ENCODE measurements around the gene EPB41L1.
A peak's percentile ranks its signal among the peaks of the same experiment; 100 is the strongest.

Gene EPB41L1

DNA sequence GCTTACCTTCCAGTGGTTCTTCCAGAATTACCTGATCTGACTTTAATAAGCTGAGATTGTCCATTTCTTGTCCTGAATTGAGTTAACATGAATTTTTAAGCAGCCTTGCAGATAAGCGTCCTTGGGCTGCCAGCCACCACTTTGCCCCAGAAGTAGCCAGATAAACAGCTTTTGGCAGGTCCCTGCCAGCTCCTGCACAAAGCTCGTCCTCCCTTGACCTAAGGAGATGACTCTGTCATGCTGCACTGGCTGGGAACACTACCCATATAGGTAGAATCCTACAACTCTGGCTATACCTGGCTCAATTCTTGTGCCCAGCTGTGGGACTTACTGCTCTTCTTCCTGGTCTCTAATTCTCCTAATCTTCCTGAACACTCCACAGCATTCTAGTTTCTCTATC lies 42.1 kb downstream of the EPB41L1 start:
- H3K9me3 ChIP-seq, result no peaks in the 10 kb centered on the region
- TF ChIP-seq, protein P1, sequence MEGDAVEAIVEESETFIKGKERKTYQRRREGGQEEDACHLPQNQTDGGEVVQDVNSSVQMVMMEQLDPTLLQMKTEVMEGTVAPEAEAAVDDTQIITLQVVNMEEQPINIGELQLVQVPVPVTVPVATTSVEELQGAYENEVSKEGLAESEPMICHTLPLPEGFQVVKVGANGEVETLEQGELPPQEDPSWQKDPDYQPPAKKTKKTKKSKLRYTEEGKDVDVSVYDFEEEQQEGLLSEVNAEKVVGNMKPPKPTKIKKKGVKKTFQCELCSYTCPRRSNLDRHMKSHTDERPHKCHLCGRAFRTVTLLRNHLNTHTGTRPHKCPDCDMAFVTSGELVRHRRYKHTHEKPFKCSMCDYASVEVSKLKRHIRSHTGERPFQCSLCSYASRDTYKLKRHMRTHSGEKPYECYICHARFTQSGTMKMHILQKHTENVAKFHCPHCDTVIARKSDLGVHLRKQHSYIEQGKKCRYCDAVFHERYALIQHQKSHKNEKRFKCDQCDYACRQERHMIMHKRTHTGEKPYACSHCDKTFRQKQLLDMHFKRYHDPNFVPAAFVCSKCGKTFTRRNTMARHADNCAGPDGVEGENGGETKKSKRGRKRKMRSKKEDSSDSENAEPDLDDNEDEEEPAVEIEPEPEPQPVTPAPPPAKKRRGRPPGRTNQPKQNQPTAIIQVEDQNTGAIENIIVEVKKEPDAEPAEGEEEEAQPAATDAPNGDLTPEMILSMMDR (IDR thresholded peaks at IDR 0.05), result no peak
- no peak overlapping the region for H3K27ac ChIP-seq
- H3K4me3 ChIP-seq, result no peak overlapping the region
- no peaks in the 10 kb centered on the region for H3K27me3 ChIP-seq
- peaks cover 0 to 97% (median 45%) of the 10 kb centered on the region in 3 donors for H3K36me3 ChIP-seq
- intact Hi-C loops (cut with DNase I; ENCODE audit: low total_unique reads), result loop anchor here (5.0 kb wide), 1 partner anchor 199 kb away; no protein-coding TSS in a partner anchor
- no peak for DNase-seq
- no peaks in the 10 kb centered on the region for H3K4me1 ChIP-seq

DNA sequence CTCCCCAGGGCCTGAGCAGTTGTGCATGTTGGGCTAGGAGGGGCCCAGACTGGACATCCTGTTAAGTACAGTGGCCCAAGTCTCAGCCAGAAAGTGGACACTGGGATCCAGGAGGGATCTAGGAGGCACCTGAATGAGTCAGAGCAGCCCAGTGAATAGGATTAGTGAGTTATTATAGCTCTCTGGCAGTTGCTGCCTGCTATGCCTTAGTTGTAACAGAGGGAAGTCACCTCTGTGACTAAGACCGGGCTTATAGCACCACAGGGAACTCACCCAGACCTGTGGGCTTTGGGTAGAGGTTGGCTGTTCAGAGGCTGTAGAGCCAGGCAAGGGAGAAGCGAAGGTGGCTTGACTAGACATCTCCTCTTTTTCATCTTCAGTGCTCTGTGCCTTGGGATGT lies 42.7 kb downstream of the EPB41L1 start:
- H3K4me3 ChIP-seq, result no peak overlapping the region
- no peaks in the 10 kb centered on the region for H3K27me3 ChIP-seq
- peaks cover 0 to 97% (median 45%) of the 10 kb centered on the region in 3 donors for H3K36me3 ChIP-seq
- H3K9me3 ChIP-seq, result no peaks in the 10 kb centered on the region
- TF ChIP-seq, protein P1 (IDR thresholded peaks at IDR 0.05), result no peak
- no peak for DNase-seq
- H3K4me1 ChIP-seq, result no peaks in the 10 kb centered on the region
- intact Hi-C loops (cut with DNase I; ENCODE audit: low total_unique reads), result loop anchor here (5.0 kb wide), 1 partner anchor 200 kb away; no protein-coding TSS in a partner anchor
- no peak overlapping the region for H3K27ac ChIP-seq

DNA sequence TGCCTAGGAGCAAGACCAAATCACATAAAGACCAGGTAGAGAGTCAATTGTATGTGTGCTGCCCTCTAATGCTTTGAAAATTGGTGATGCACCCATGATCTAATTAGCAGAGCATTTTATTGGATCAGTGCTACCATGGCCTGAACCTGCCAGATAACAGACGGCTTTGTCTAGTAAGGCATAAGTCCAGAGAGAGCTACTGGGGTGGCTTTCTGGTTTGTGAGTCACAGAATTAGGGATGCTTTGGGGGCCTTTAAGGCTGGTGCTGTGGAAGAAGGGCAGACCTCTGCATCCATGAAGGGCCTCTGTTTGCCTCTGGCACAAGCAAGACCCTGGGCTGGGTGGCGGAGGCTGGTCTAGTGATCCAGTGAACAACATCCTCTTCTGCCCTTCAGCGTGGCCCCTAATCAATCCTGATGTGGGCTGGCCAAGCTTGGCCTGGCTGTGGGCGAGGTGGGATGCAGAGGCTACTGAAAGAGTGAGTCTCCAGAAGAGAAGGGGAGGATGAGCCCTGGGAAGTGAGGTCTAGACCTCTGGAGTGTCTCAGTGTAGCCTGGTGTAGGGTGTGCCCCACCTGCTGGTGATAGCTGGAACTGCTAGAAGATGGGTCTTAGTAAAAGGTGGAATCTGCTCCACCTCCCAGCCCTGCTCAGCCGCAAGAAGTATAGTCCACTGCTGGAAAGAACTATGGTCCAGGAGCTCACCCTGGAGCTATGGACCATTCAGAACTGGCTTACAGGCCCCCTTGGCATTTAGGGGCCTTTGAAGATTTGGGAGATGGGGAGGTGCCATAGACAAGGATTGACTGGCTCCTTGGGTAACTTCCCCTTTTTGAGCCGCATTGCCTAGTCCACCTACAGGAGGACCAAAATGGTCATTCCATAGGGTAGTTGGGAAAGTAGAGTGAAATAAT lies 45.1 kb downstream of the EPB41L1 start:
- Histone ChIP-seq H3K36me3 (peaks cover 0 to 89% (median 37%) of the 10 kb centered on the region in 3 donors), H3K9me3 (no peaks in the 10 kb centered on the region), H3K27me3 (no peaks in the 10 kb centered on the region), H3K4me1 (no peaks in the 10 kb centered on the region), H3K27ac (no peak overlapping the region), H3K4me3 (no peak overlapping the region)
- peak; percentile 80 to 85 for DNase-seq
- intact Hi-C loops (cut with DNase I; ENCODE audit: low total_unique reads), result loop anchor here (2.0 to 5.0 kb wide), 3 partner anchors 45 to 238 kb away; partner anchors contain the start of gene EPB41L1
- TF ChIP-seq, protein P1 (IDR thresholded peaks at IDR 0.05), result peak; percentile 84 to 93

DNA sequence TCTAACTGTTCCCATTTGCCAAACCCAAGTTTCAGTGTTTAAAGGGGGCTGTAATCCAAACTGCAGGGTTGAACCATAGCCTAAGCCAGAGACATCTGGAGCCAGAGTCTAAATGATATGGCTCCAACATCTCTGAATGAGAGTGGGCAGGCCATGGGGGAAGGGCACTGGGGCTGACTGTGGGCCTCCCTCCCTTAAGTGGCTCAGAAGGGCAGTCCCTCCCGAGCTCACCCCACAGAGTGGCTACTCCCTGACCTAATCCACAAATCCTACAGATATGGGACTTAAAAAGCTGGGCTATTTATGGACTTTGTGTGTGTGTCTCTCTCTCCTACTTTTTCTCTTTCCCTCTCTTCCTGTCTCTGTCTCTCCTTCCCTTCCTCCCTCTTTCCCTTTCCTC lies 45.9 kb downstream of the EPB41L1 start:
- Histone ChIP-seq H3K4me1 (no peaks in the 10 kb centered on the region), H3K4me3 (no peak overlapping the region), H3K9me3 (no peaks in the 10 kb centered on the region), H3K36me3 (peaks cover 0 to 89% (median 33%) of the 10 kb centered on the region in 3 donors), H3K27ac (no peak overlapping the region), H3K27me3 (no peaks in the 10 kb centered on the region)
- DNase-seq, result no peak
- TF ChIP-seq, protein P1 (IDR thresholded peaks at IDR 0.05), result no peak
- intact Hi-C loops (cut with DNase I; ENCODE audit: low total_unique reads), result loop anchor here (2.0 to 5.0 kb wide), 2 partner anchors 46 to 237 kb away; partner anchors contain the start of gene EPB41L1

DNA sequence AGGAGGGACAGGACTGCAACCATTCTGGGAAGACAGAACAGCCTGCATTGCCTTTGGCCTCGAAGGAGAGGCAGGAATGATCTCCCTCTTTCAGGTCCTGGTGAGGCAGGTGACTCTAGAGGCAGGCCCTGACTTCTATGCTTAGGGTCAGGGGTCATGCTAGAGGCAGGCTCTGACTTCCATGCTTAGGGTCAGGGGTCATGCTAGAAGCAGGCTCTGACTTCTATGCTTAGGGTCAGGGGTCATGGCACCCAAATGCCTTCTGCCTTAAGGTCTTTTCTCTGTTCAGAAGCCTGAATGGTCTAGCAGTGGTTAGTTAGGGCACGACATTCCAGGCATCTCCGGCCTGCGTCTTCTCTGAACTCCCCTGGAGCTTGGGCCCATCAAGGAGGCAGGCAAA lies 46.7 kb downstream of the EPB41L1 start:
- intact Hi-C loops (cut with DNase I; ENCODE audit: low total_unique reads), result loop anchor here (2.0 to 5.0 kb wide), 2 partner anchors 46 to 236 kb away; partner anchors contain the start of gene EPB41L1

More for the DNA sequence above, 46.7 kb downstream of the EPB41L1 start:
- no peak for DNase-seq
- H3K27ac ChIP-seq, result no peak overlapping the region
- H3K36me3 ChIP-seq, result peaks cover 6 to 89% (median 35%) of the 10 kb centered on the region in 3 donors
- TF ChIP-seq, protein P1 (IDR thresholded peaks at IDR 0.05), result no peak
- H3K4me1 ChIP-seq, result no peaks in the 10 kb centered on the region
- H3K27me3 ChIP-seq, result no peaks in the 10 kb centered on the region
- no peak overlapping the region for H3K4me3 ChIP-seq
- no peaks in the 10 kb centered on the region for H3K9me3 ChIP-seq
